ENCODE measurements around the gene TMPRSS6. TPM values are rescaled to one million over a fixed set of nuclear protein-coding genes. Genes with fewer than 3 reads are reported as not detected.

TMPRSS6 gene
- total RNA-seq, 1 donor from 2014 or later, result 0.53 TPM

DNA sequence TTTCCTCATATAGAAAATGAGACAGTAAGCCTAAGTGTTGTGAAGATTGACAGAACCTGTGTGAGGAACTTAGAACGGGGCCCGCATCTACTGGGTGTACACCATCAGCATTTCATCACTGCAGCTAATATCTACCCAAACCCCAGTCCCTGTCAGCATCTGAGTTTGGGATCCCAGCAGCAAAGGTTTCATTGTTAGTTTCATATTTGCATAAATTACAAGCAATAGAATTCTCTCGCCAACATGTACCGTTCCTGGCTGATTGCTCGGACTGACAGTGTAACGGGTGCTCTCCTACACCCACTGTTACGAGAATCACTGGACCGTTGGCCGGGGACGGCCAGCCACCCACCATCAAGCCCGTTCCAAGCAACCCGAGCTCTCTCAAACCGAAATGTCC is 10.4 kb upstream of the TMPRSS6 start:
- TF ChIP-seq, protein P1, sequence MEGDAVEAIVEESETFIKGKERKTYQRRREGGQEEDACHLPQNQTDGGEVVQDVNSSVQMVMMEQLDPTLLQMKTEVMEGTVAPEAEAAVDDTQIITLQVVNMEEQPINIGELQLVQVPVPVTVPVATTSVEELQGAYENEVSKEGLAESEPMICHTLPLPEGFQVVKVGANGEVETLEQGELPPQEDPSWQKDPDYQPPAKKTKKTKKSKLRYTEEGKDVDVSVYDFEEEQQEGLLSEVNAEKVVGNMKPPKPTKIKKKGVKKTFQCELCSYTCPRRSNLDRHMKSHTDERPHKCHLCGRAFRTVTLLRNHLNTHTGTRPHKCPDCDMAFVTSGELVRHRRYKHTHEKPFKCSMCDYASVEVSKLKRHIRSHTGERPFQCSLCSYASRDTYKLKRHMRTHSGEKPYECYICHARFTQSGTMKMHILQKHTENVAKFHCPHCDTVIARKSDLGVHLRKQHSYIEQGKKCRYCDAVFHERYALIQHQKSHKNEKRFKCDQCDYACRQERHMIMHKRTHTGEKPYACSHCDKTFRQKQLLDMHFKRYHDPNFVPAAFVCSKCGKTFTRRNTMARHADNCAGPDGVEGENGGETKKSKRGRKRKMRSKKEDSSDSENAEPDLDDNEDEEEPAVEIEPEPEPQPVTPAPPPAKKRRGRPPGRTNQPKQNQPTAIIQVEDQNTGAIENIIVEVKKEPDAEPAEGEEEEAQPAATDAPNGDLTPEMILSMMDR (IDR thresholded peaks at IDR 0.05), result no peak
- intact Hi-C loops (cut with DNase I), result no loop called here
- H3K27me3 ChIP-seq (ENCODE audit: low read depth), result no peaks in the 10 kb centered on the region
- no peak overlapping the region for H3K4me3 ChIP-seq
- H3K4me1 ChIP-seq, result peaks cover 6% of the 10 kb centered on the region
- DNase-seq (no peak), ATAC-seq (no peak)
- no peaks in the 10 kb centered on the region for H3K36me3 ChIP-seq
- H3K27ac ChIP-seq, result no peak overlapping the region
- no peaks in the 10 kb centered on the region for H3K9me3 ChIP-seq

DNA sequence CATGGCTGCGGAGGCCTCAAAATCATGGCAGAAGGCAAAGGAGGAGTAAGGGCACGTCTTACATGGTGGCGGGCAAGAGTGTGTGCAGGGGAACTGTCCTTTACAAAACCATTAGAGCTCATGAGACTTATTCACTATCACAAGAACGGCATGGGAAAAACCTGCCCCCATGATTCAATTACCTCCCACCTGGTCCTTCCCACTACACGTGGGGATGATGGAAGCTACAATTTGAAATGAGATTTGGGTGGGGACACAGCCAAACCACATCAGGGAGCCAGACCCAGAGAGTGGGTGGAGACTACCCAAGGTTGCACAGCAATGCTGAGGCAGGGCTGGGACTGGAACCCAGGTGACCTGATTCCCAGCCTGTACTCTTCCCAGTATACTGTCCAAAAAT is 8.6 kb upstream of the TMPRSS6 start:
- ATAC-seq (no peak), DNase-seq (no peak)
- Histone ChIP-seq H3K9me3 (no peaks in the 10 kb centered on the region), H3K36me3 (no peaks in the 10 kb centered on the region), H3K4me3 (no peak overlapping the region), H3K27me3 (ENCODE audit: low read depth) (no peaks in the 10 kb centered on the region), H3K27ac (no peak overlapping the region), H3K4me1 (peaks cover 6% of the 10 kb centered on the region)
- intact Hi-C loops (cut with DNase I), result no loop called here
- TF ChIP-seq, protein P1 (IDR thresholded peaks at IDR 0.05), result no peak

DNA sequence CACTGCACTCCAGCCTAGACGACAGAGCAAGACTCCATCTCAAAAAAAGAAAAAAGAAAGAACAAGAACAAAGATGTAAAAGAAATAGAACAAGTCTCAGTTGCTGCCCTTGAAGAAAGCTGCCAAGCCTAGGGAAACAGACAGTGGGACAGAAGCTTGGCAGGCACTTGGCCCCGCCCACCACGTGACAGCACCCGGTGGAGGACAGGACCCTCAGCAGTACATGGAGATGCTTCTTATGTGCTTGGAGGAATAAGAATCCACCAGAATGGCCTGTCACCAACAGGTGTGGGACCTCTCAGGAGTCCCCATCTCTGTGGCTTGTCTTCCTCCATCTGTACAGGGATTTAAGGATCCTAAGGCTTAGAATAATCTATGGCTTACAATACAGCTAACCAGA is 7.6 kb upstream of the TMPRSS6 start:
- DNase-seq, result no peak

DNA sequence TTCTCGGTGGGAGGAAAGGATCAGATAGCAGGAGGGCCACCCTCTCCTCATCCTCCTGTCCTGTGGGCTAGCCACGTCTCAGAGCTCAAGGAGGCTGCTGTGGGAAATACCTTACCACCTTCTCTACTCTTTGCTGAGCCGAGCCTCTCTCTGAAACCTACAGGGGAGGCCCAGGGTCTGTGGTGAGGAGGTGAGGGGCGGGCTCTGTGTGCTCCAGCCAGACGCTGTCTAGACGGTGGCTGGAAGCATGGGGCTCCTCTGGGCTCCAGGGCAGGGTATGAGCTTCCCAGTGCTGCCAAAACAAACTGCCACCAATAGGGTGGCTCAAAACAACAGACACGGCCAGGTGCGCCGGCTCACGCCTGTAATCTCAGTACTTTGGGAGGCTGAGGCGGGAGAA is 5.5 kb upstream of the TMPRSS6 start:
- DNase-seq, result no peak
- H3K27ac ChIP-seq, result no peak overlapping the region
- no peaks in the 10 kb centered on the region for H3K36me3 ChIP-seq
- H3K9me3 ChIP-seq, result no peaks in the 10 kb centered on the region
- H3K4me1 ChIP-seq, result no peaks in the 10 kb centered on the region
- ATAC-seq, result no peak
- intact Hi-C loops (cut with DNase I), result no loop called here
- H3K4me3 ChIP-seq, result no peak overlapping the region
- H3K27me3 ChIP-seq (ENCODE audit: low read depth), result no peaks in the 10 kb centered on the region
- TF ChIP-seq, protein P1 (IDR thresholded peaks at IDR 0.05), result no peak

More for the DNA sequence above, 7.6 kb upstream of the TMPRSS6 start:
- Histone ChIP-seq H3K9me3 (no peaks in the 10 kb centered on the region), H3K27me3 (ENCODE audit: low read depth) (no peaks in the 10 kb centered on the region), H3K36me3 (no peaks in the 10 kb centered on the region), H3K27ac (no peak overlapping the region), H3K4me3 (no peak overlapping the region), H3K4me1 (peaks cover 5% of the 10 kb centered on the region)
- TF ChIP-seq, protein P1 (IDR thresholded peaks at IDR 0.05), result no peak
- no peak for ATAC-seq
- intact Hi-C loops (cut with DNase I), result no loop called here

DNA sequence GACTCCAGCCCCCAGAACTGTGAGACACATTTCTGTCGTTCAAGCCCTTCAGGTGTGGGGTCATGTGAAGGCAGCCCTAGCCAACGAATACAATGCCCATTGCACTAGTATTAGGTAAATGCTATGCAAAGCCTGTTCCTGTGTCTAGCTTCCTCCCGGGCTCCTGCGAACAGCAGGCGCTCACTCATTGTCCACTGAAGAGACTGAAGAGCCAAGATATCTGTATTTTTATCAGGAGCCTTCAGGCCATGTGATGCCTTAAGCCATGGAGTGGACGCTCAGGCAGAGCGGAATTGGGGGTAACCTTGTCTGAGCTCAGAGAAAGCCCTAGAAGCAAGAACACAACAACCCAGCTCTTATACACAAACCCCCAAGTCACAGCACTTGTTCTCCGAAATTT is 4.2 kb upstream of the TMPRSS6 start:
- H3K27me3 ChIP-seq (ENCODE audit: low read depth), result no peaks in the 10 kb centered on the region
- no peaks in the 10 kb centered on the region for H3K9me3 ChIP-seq
- no peaks in the 10 kb centered on the region for H3K4me1 ChIP-seq
- no peaks in the 10 kb centered on the region for H3K36me3 ChIP-seq
- no peak overlapping the region for H3K4me3 ChIP-seq
- no peak overlapping the region for H3K27ac ChIP-seq
- TF ChIP-seq, protein P1 (IDR thresholded peaks at IDR 0.05), result no peak
- intact Hi-C loops (cut with DNase I), result no loop called here
- DNase-seq (no peak), ATAC-seq (no peak)
